ENCODE measurements around the gene FES.

The FES gene

GRCh38 chr15:90837094-90837493, 47.2 kb upstream of the FES start:
- TF ChIP-seq CTCF (IDR thresholded peaks at IDR 0.05; ENCODE audit: low read depth, low read length, poor library complexity, severe bottlenecking) = no peak
- no peak for TF ChIP-seq EZH2phosphoT487 (IDR thresholded peaks at IDR 0.05; ENCODE audit: borderline replicate concordance, low read length)
- H3K27ac ChIP-seq (ENCODE audit: low read depth, low read length) = no peak overlapping the region
- no peaks in the 10 kb centered on the region for H4K20me1 ChIP-seq (ENCODE audit: control insufficient read depth, insufficient read depth, low read depth, low read length)
- H3K27me3 ChIP-seq (ENCODE audit: control insufficient read depth, low read length) = no peaks in the 10 kb centered on the region
- no peak overlapping the region for H3K4me3 ChIP-seq (ENCODE audit: low read length)
- no peak overlapping the region for H3K4me2 ChIP-seq (ENCODE audit: low read length)
- H3K36me3 ChIP-seq (ENCODE audit: control insufficient read depth, low read length) = no peaks in the 10 kb centered on the region
- H3K79me2 ChIP-seq (ENCODE audit: control insufficient read depth, low read length) = no peaks in the 10 kb centered on the region
- H3K9me3 ChIP-seq (ENCODE audit: control insufficient read depth, insufficient read depth, low read length) = no peaks in the 10 kb centered on the region
- no peaks in the 10 kb centered on the region for H3K9me2 ChIP-seq (replicated peaks; ENCODE audit: control insufficient read depth, low read length)
- peaks cover 34% of the 10 kb centered on the region for H3K4me1 ChIP-seq (ENCODE audit: control insufficient read depth, low read length)
- H3F3A ChIP-seq (ENCODE audit: control insufficient read depth, insufficient read depth) = no peaks in the 10 kb centered on the region

GRCh38 chr15:90838139-90838538, 46.2 kb upstream of the FES start:
- H3K4me2 ChIP-seq (ENCODE audit: low read length) = peak overlapping the region; percentile 17

GRCh38 chr15:90838544-90838943, 45.8 kb upstream of the FES start:
- Histone ChIP-seq H4K20me1 (ENCODE audit: control insufficient read depth, insufficient read depth, low read depth, low read length) (no peaks in the 10 kb centered on the region), H3K4me2 (ENCODE audit: low read length) (peak overlapping the region; percentile 17), H3K4me3 (ENCODE audit: low read length) (no peak overlapping the region), H3K27me3 (ENCODE audit: control insufficient read depth, low read length) (no peaks in the 10 kb centered on the region), H3K4me1 (ENCODE audit: control insufficient read depth, low read length) (peaks cover 34% of the 10 kb centered on the region), H3K9me3 (ENCODE audit: control insufficient read depth, insufficient read depth, low read length) (no peaks in the 10 kb centered on the region), H3K9me2 (replicated peaks; ENCODE audit: control insufficient read depth, low read length) (no peaks in the 10 kb centered on the region), H3K79me2 (ENCODE audit: control insufficient read depth, low read length) (no peaks in the 10 kb centered on the region), H3F3A (ENCODE audit: control insufficient read depth, insufficient read depth) (no peaks in the 10 kb centered on the region), H3K27ac (ENCODE audit: low read depth, low read length) (no peak overlapping the region), H3K36me3 (ENCODE audit: control insufficient read depth, low read length) (no peaks in the 10 kb centered on the region)
- TF ChIP-seq CTCF (IDR thresholded peaks at IDR 0.05; ENCODE audit: low read depth, low read length, poor library complexity, severe bottlenecking) = no peak

More at GRCh38 chr15:90838139-90838538, 46.2 kb upstream of the FES start:
- no peaks in the 10 kb centered on the region for H3K27me3 ChIP-seq (ENCODE audit: control insufficient read depth, low read length)
- H3K9me3 ChIP-seq (ENCODE audit: control insufficient read depth, insufficient read depth, low read length) = no peaks in the 10 kb centered on the region
- H3F3A ChIP-seq (ENCODE audit: control insufficient read depth, insufficient read depth) = no peaks in the 10 kb centered on the region
- peaks cover 34% of the 10 kb centered on the region for H3K4me1 ChIP-seq (ENCODE audit: control insufficient read depth, low read length)
- H4K20me1 ChIP-seq (ENCODE audit: control insufficient read depth, insufficient read depth, low read depth, low read length) = no peaks in the 10 kb centered on the region
- H3K4me3 ChIP-seq (ENCODE audit: low read length) = no peak overlapping the region
- no peak for TF ChIP-seq CTCF (IDR thresholded peaks at IDR 0.05; ENCODE audit: low read depth, low read length, poor library complexity, severe bottlenecking)
- no peak for TF ChIP-seq EZH2phosphoT487 (IDR thresholded peaks at IDR 0.05; ENCODE audit: borderline replicate concordance, low read length)
- no peak overlapping the region for H3K27ac ChIP-seq (ENCODE audit: low read depth, low read length)
- no peaks in the 10 kb centered on the region for H3K36me3 ChIP-seq (ENCODE audit: control insufficient read depth, low read length)
- H3K79me2 ChIP-seq (ENCODE audit: control insufficient read depth, low read length) = no peaks in the 10 kb centered on the region
- no peaks in the 10 kb centered on the region for H3K9me2 ChIP-seq (replicated peaks; ENCODE audit: control insufficient read depth, low read length)

Data from DOHH2 (cell line).